ENCODE measurements around the gene DIPK1A.
"Not testable (repeated sequence)": the region's sequence is repeated elsewhere in the genome, so short reads cannot be mapped to it uniquely, and the experiment has no call there.

DIPK1A gene

DNA sequence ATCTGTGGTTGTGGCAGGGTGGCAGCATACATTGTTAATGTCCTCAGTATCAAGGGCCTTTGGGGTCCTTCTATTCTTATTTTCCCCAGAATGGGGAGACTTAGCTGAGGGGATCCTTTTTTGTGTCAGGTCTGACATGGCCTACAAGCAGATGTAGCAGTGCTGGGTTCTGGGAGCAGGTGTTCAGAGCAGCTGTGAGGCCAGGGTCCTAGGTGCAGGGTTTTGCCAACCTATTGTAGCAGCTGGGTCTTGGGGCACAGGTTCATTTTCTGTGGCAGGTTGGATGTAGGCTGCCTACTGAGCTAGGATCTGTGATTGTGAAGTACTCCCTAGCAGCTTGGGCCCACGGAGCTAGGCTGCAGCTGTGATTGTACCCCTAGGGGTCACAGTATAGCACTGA lies 60.1 kb downstream of the DIPK1A start:
- TF ChIP-seq, protein P1, sequence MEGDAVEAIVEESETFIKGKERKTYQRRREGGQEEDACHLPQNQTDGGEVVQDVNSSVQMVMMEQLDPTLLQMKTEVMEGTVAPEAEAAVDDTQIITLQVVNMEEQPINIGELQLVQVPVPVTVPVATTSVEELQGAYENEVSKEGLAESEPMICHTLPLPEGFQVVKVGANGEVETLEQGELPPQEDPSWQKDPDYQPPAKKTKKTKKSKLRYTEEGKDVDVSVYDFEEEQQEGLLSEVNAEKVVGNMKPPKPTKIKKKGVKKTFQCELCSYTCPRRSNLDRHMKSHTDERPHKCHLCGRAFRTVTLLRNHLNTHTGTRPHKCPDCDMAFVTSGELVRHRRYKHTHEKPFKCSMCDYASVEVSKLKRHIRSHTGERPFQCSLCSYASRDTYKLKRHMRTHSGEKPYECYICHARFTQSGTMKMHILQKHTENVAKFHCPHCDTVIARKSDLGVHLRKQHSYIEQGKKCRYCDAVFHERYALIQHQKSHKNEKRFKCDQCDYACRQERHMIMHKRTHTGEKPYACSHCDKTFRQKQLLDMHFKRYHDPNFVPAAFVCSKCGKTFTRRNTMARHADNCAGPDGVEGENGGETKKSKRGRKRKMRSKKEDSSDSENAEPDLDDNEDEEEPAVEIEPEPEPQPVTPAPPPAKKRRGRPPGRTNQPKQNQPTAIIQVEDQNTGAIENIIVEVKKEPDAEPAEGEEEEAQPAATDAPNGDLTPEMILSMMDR (IDR thresholded peaks at IDR 0.05; ENCODE audit: extremely low read depth, missing control alignments): no peak
- no peak for DNase-seq (ENCODE audit: low spot score)

DNA sequence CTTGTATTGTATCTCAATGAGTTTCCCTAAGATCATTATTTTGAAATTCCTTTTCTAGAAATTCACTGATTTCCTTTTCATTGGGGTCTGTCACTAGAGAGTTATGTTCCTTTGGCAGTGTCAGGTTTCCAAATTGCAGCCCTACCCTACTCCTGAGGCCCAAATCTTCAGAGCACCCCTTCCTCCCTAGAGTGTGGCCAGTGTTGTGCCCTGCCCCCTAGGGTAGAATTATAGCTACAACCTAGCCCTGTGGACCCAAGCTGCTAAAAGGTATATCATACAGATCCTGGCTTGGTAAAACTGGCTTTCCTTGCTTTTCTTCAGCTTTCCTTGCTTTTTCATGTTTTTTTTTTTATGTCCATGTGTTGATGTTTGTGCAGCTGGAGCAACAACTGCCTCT lies 60.7 kb downstream of the DIPK1A start:
- TF ChIP-seq, protein P1 (IDR thresholded peaks at IDR 0.05; ENCODE audit: extremely low read depth, missing control alignments): no peak
- no peak for DNase-seq (ENCODE audit: low spot score)

DNA sequence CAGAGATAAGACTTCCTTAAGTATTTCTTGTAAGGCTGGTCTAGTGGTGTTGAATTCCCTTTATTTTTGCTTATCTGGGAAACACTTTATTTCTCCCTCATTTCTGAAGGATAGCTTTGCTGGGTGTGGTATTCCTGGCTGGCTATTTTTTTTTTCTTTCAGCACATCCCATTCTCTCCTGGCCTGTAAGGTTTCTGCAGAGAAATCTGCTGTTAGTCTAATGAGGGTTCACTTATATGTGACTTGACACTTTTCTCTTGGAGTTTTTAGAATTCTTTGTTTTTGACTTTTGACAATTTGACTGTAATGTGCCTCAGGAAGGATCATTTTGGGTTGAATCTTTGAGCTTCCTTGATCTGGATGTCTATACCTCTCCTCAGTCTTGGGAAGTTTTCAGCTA lies 61.5 kb downstream of the DIPK1A start:
- DNase-seq (ENCODE audit: low spot score): no peak
- TF ChIP-seq, protein P1 (IDR thresholded peaks at IDR 0.05; ENCODE audit: extremely low read depth, missing control alignments): no peak

DNA sequence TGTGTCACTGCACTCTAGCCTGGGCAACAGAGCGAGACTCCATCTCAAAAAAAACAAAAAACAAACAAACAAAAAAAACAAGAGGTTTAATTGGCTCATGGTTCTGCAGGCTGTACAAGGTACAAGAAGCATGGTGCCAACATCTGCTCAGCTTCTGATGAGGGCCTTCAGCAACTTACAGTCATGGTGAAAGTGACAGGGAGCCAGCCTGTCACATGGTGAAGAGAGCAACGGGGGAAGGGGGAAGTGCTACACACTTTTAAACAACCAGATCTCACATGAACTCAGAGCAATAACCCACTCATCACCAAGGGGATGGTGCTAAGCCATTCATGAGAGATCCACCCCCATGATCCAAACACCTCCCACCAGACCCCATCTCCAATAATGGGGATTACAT lies 63.2 kb downstream of the DIPK1A start:
- not testable (repeated sequence) for DNase-seq (ENCODE audit: low spot score)

DNA sequence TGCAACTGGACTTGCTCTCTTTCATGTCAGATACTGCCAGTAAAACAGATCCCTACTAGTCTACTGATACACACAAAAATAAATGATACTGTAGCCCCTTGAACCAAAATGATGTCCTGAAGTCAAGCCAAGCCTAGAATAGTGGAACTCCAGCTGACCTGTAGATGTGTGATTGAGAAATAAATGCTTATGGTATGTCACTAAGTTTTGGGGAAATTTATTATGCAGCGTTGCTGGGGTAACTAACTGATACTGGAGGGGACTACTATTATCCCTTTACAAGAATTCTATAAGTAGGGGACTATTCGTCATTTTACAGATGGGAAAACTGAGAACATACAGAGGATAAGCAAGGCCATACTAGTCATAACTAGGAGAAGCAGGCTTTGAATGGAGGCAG lies 73.8 kb downstream of the DIPK1A start:
- TF ChIP-seq, protein P1 (IDR thresholded peaks at IDR 0.05; ENCODE audit: extremely low read depth, missing control alignments): no peak
- no peak for DNase-seq (ENCODE audit: low spot score)

DNA sequence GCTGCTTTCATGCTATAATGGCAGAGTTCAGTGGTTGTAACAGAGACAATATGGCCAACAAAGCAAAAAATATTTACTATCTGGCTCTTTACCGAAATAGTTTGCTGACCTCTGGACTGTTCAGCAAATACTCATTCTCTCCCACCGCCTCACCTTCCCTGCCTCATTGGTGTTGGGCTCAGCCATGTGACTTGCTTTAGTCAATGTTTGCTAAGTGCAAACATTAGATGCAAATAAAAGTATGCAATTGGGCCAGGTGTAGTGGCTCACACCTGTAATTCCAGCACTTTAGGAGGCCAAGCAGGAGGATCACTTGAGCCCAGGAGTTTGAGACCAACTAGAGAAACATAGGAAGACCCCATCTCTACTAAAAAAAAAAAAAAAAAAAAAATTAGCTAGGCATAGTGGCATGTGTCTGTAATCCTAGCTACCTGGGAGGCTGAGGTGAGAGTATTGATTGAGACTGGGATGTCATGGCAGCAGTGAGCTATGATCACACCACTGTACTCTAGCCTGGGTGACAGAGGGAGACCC lies 74.3 kb downstream of the DIPK1A start:
- TF ChIP-seq, protein P1 (IDR thresholded peaks at IDR 0.05; ENCODE audit: extremely low read depth, missing control alignments): no peak
- no peak for DNase-seq (ENCODE audit: low spot score)

DNA sequence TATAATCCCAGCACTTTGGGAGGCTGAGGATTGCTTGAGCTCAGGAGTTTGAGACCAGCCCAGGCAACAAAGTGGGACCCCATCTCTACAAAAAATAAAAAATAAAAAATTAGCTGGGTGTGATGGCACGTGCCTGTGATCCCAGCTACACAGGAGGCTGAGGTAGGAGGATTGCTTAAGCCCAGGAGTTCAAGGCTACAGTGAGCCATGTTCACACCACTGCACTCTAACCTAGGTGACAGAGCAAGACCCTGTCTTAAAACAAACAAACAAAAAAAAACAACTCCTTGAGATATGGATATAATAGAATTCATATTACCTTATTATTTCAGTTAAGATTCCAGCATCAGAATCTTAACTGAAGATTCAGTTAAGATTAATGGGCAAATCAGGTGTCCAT lies 77.1 kb downstream of the DIPK1A start:
- TF ChIP-seq, protein P1 (IDR thresholded peaks at IDR 0.05; ENCODE audit: extremely low read depth, missing control alignments): no peak
- DNase-seq (ENCODE audit: low spot score): no peak

DNA sequence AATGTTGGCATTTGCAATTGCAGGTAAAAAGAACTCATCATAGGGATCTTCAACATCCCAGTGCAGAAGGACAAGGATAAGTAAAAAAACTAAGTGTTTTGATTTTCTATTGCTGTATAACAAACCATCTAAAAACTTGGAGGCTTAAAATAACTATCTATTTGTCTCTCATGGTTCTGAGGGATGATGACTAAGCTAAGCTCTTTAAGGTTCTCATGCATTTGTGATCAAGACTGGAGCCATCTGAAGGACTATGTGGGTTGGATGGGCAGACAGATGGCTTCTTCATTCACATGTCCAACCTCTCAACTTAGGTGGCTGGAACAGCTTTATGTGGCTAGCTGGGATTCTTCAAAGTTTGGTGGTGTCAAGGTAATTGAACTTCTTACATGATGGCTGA lies 78.0 kb downstream of the DIPK1A start:
- TF ChIP-seq, protein P1 (IDR thresholded peaks at IDR 0.05; ENCODE audit: extremely low read depth, missing control alignments): no peak

More for the DNA sequence above, 78.0 kb downstream of the DIPK1A start:
- no peak for DNase-seq (ENCODE audit: low spot score)

All from GM20000 (cell line).